Measurements from ENCODE around the gene TWIST1. TPM values are rescaled to one million over a fixed set of nuclear protein-coding genes. Genes with fewer than 3 reads are reported as not detected.

Gene TWIST1
- total and polyA plus RNA-seq, 2 donors = 0.66 to 1.5 TPM

DNA sequence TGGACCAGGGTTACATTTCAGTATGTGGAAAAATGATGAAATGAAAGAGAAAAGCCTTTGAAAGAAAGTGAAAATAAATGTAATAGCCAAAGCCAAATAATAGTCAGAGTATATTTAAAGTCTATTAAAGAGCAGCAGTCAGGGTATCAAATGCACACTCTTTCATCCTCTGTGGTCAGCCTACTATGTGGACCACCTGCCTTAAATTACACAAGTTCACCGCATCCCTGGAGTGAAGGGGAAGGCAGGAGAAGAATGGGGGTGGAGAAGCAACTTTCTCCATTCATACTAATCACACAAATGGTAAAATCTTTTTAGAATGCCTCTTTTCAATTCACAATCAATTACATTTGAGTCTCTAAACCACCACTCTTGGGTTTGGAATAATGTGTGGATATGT, 16.0 kb downstream of the TWIST1 start:
- H3K4me1 ChIP-seq (ENCODE audit: control insufficient read depth in 2 of 2, insufficient read depth in 2 of 2, low read length in 2 of 2) = no peaks in the 10 kb centered on the region

GRCh38 chr7:19099924-19100323, 17.5 kb downstream of the TWIST1 start:
- peaks cover 4 to 18% of the 10 kb centered on the region in 2 donors for H3K27me3 ChIP-seq (ENCODE audit: control insufficient read depth in 2 of 2, insufficient read depth in 1 of 2, low read length in 1 of 2)
- H3K27ac ChIP-seq (ENCODE audit: low read depth in 1 of 2, low read length in 1 of 2) = no peak overlapping the region
- no peaks in the 10 kb centered on the region for H3K9me3 ChIP-seq (ENCODE audit: control insufficient read depth in 2 of 2, insufficient read depth in 1 of 2, low read length in 1 of 2)
- H3K4me1 ChIP-seq (ENCODE audit: control insufficient read depth in 2 of 2, insufficient read depth in 2 of 2, low read length in 2 of 2) = no peaks in the 10 kb centered on the region
- H3K4me3 ChIP-seq (ENCODE audit: low read length in 2 of 2) = no peak overlapping the region
- no peaks in the 10 kb centered on the region for H3K36me3 ChIP-seq (ENCODE audit: control insufficient read depth in 2 of 2, insufficient read depth in 2 of 2, low read length in 1 of 2)
- 80% methylated on average over 2 of the region's 2 CpGs for WGBS
- DNase-seq (ENCODE audit: low read depth in 6 of 9, low spot score in 9 of 9) = no peak

More for the DNA sequence above, 16.0 kb downstream of the TWIST1 start:
- Histone ChIP-seq H3K27me3 (ENCODE audit: control insufficient read depth in 2 of 2, insufficient read depth in 1 of 2, low read length in 1 of 2) (peaks cover 14 to 33% of the 10 kb centered on the region in 2 donors), H3K27ac (ENCODE audit: low read depth in 1 of 2, low read length in 1 of 2) (no peak overlapping the region), H3K4me3 (ENCODE audit: low read length in 2 of 2) (no peak overlapping the region), H3K36me3 (ENCODE audit: control insufficient read depth in 2 of 2, insufficient read depth in 2 of 2, low read length in 1 of 2) (no peaks in the 10 kb centered on the region), H3K9me3 (ENCODE audit: control insufficient read depth in 2 of 2, insufficient read depth in 1 of 2, low read length in 1 of 2) (no peaks in the 10 kb centered on the region)
- DNase-seq (ENCODE audit: low read depth in 6 of 9, low spot score in 9 of 9) = no peak
- 81% methylated on average over 1 of the region's 1 CpG for WGBS

GRCh38 chr7:19099194-19099593, 18.2 kb downstream of the TWIST1 start:
- no peaks in the 10 kb centered on the region for H3K4me1 ChIP-seq (ENCODE audit: control insufficient read depth in 2 of 2, insufficient read depth in 2 of 2, low read length in 2 of 2)
- no peak for DNase-seq (ENCODE audit: low read depth in 6 of 9, low spot score in 9 of 9)
- whole genome bisulfite sequencing = 87% methylated on average over 3 of the region's 3 CpGs
- H3K36me3 ChIP-seq (ENCODE audit: control insufficient read depth in 2 of 2, insufficient read depth in 2 of 2, low read length in 1 of 2) = no peaks in the 10 kb centered on the region
- H3K4me3 ChIP-seq (ENCODE audit: low read length in 2 of 2) = no peak overlapping the region
- H3K27me3 ChIP-seq (ENCODE audit: control insufficient read depth in 2 of 2, insufficient read depth in 1 of 2, low read length in 1 of 2) = peaks cover 0 to 12% of the 10 kb centered on the region in 2 donors
- H3K27ac ChIP-seq (ENCODE audit: low read depth in 1 of 2, low read length in 1 of 2) = no peak overlapping the region
- no peaks in the 10 kb centered on the region for H3K9me3 ChIP-seq (ENCODE audit: control insufficient read depth in 2 of 2, insufficient read depth in 1 of 2, low read length in 1 of 2)

GRCh38 chr7:19098510-19098909, 18.9 kb downstream of the TWIST1 start:
- Histone ChIP-seq H3K27me3 (ENCODE audit: control insufficient read depth in 2 of 2, insufficient read depth in 1 of 2, low read length in 1 of 2) (peaks cover 0 to 12% of the 10 kb centered on the region in 2 donors), H3K4me1 (ENCODE audit: control insufficient read depth in 2 of 2, insufficient read depth in 2 of 2, low read length in 2 of 2) (no peaks in the 10 kb centered on the region), H3K27ac (ENCODE audit: low read depth in 1 of 2, low read length in 1 of 2) (no peak overlapping the region), H3K4me3 (ENCODE audit: low read length in 2 of 2) (no peak overlapping the region), H3K9me3 (ENCODE audit: control insufficient read depth in 2 of 2, insufficient read depth in 1 of 2, low read length in 1 of 2) (no peaks in the 10 kb centered on the region), H3K36me3 (ENCODE audit: control insufficient read depth in 2 of 2, insufficient read depth in 2 of 2, low read length in 1 of 2) (no peaks in the 10 kb centered on the region)
- WGBS = 96% methylated on average over 1 of the region's 1 CpG
- DNase-seq (ENCODE audit: low read depth in 6 of 9, low spot score in 9 of 9) = no peak

DNA sequence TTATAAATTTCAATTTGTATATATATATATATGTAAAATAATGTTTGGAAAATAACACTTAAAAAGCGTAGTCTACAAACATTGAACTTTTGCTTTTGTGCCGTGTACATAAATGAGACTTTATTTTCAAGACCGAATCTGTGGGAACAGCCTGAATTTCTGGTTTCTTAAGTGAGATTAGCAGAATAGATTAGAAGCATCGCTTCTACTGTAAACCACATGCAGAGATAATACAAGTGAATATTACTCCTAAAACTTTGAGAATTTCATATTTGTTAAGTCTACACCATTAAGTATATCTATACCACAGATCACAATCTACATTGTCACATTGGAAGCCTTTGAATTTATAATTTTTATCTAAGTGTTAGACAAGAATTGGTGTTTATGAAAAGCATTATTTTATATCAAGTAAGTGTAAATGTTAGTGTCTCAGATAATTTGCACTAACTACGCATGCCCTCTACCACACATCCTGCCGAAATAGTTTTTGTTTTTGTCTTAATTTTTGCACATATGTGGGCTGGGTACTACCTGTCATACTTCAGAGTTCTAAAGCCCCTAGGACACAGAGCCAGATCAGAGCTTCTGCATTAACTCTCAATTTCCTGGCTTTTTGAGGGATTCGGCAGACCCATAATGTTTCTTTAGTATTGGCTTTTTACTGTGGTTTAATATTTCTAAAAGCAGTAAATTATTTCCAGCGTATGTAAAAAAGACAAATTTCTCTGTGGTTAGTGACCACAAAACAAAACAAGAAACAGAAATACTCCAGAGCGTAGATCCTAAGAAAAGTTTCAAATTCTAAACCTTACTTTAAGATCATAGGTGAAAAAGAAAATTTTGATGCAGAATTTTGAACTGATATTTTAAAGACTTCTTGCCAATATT, 20.0 kb downstream of the TWIST1 start:
- H3K36me3 ChIP-seq (ENCODE audit: control insufficient read depth in 2 of 2, insufficient read depth in 2 of 2, low read length in 1 of 2) = no peaks in the 10 kb centered on the region
- no peak overlapping the region for H3K27ac ChIP-seq (ENCODE audit: low read depth in 1 of 2, low read length in 1 of 2)
- H3K4me3 ChIP-seq (ENCODE audit: low read length in 2 of 2) = no peak overlapping the region
- peaks cover 0 to 7% of the 10 kb centered on the region in 2 donors for H3K27me3 ChIP-seq (ENCODE audit: control insufficient read depth in 2 of 2, insufficient read depth in 1 of 2, low read length in 1 of 2)
- no peak for DNase-seq (ENCODE audit: low read depth in 6 of 9, low spot score in 9 of 9)
- H3K4me1 ChIP-seq (ENCODE audit: control insufficient read depth in 2 of 2, insufficient read depth in 2 of 2, low read length in 2 of 2) = no peaks in the 10 kb centered on the region
- no peaks in the 10 kb centered on the region for H3K9me3 ChIP-seq (ENCODE audit: control insufficient read depth in 2 of 2, insufficient read depth in 1 of 2, low read length in 1 of 2)
- 59% methylated on average over 9 of the region's 9 CpGs for WGBS

GRCh38 chr7:19095353-19095860, 22.0 kb downstream of the TWIST1 start:
- WGBS = 85% methylated on average over 5 of the region's 5 CpGs
- Histone ChIP-seq H3K27me3 (ENCODE audit: control insufficient read depth in 2 of 2, insufficient read depth in 1 of 2, low read length in 1 of 2) (peaks cover 0 to under 1% of the 10 kb centered on the region in 2 donors), H3K4me3 (ENCODE audit: low read length in 2 of 2) (no peak overlapping the region), H3K9me3 (ENCODE audit: control insufficient read depth in 2 of 2, insufficient read depth in 1 of 2, low read length in 1 of 2) (no peaks in the 10 kb centered on the region), H3K27ac (ENCODE audit: low read depth in 1 of 2, low read length in 1 of 2) (no peak overlapping the region), H3K4me1 (ENCODE audit: control insufficient read depth in 2 of 2, insufficient read depth in 2 of 2, low read length in 2 of 2) (no peaks in the 10 kb centered on the region), H3K36me3 (ENCODE audit: control insufficient read depth in 2 of 2, insufficient read depth in 2 of 2, low read length in 1 of 2) (no peaks in the 10 kb centered on the region)
- no peak for DNase-seq (ENCODE audit: low read depth in 6 of 9, low spot score in 9 of 9)

DNA sequence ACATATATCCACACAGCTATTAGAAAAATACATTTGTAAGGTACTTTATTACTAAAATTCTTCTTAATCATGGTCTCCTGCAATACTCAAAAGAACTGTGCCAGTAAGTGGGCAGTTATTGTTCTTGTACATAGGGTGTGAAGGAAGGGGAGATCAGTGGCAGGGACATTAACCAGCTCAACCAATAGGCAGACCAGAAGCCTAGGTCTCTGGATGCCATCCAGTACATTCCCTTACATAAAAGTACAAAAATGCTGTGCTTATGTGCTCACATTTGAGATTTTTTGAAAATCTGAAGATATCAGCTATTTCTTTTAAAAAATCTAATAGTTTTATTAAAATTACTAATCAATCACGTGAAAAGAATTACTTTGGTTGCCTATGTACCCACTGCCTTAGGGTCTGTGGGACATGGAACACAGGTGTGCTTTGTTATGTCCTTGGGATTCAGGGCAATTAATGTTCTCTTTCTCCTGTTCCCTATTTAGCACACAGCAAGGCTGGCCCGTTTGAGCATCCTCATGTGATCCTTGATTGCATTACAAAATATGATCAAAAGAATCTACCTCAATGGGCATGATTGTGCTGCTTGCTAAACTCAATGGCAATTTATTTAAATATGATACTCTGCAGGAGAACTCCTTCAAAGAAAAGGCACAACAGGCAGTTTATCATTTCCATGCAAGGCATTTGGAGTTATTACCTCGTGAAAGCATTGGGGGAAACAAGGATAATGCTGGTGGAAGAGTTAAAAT, 22.7 kb downstream of the TWIST1 start:
- no peaks in the 10 kb centered on the region for H3K4me1 ChIP-seq (ENCODE audit: control insufficient read depth in 2 of 2, insufficient read depth in 2 of 2, low read length in 2 of 2)
- 70% methylated on average over 3 of the region's 3 CpGs for WGBS

GRCh38 chr7:19094138-19094537, 23.3 kb downstream of the TWIST1 start:
- Histone ChIP-seq H3K9me3 (ENCODE audit: control insufficient read depth in 2 of 2, insufficient read depth in 1 of 2, low read length in 1 of 2) (no peaks in the 10 kb centered on the region), H3K27me3 (ENCODE audit: control insufficient read depth in 2 of 2, insufficient read depth in 1 of 2, low read length in 1 of 2) (no peaks in the 10 kb centered on the region), H3K4me1 (ENCODE audit: control insufficient read depth in 2 of 2, insufficient read depth in 2 of 2, low read length in 2 of 2) (no peaks in the 10 kb centered on the region), H3K36me3 (ENCODE audit: control insufficient read depth in 2 of 2, insufficient read depth in 2 of 2, low read length in 1 of 2) (no peaks in the 10 kb centered on the region), H3K4me3 (ENCODE audit: low read length in 2 of 2) (no peak overlapping the region), H3K27ac (ENCODE audit: low read depth in 1 of 2, low read length in 1 of 2) (no peak overlapping the region)
- 89% methylated on average over 1 of the region's 1 CpG for WGBS
- DNase-seq (ENCODE audit: low read depth in 6 of 9, low spot score in 9 of 9) = no peak

More for the DNA sequence above, 22.7 kb downstream of the TWIST1 start:
- no peak for DNase-seq (ENCODE audit: low read depth in 6 of 9, low spot score in 9 of 9)
- Histone ChIP-seq H3K36me3 (ENCODE audit: control insufficient read depth in 2 of 2, insufficient read depth in 2 of 2, low read length in 1 of 2) (no peaks in the 10 kb centered on the region), H3K9me3 (ENCODE audit: control insufficient read depth in 2 of 2, insufficient read depth in 1 of 2, low read length in 1 of 2) (no peaks in the 10 kb centered on the region), H3K27ac (ENCODE audit: low read depth in 1 of 2, low read length in 1 of 2) (no peak overlapping the region), H3K4me3 (ENCODE audit: low read length in 2 of 2) (no peak overlapping the region), H3K27me3 (ENCODE audit: control insufficient read depth in 2 of 2, insufficient read depth in 1 of 2, low read length in 1 of 2) (no peaks in the 10 kb centered on the region)

All from thymus (tissue), 11 donors.